HG03575 (cell line): ENCODE measurements around the gene TIMP2.

Experiments used
- ATAC-seq: cut with Tn5 transposase; IDR thresholded peaks from one replicate; pipeline ENCODE4 v1.9.1; 2021; ENCODE audit not compliant: unreplicated experiment, insufficient number of reproducible peaks, low FRiP score; ENCODE audit errors: extremely low read depth

TIMP2 gene

GRCh38 chr17:78857266-78857665 lies 67.9 kb downstream of the TIMP2 start:
- ATAC-seq: no peak

- ATAC-seq: no peak
Observed at GRCh38 chr17:78855561-78856165, 69.5 kb downstream of the TIMP2 start.

GRCh38 chr17:78854508-78854907 lies 70.7 kb downstream of the TIMP2 start:
- ATAC-seq: no peak

GRCh38 chr17:78853926-78854394 lies 71.2 kb downstream of the TIMP2 start:
- no peak for ATAC-seq

GRCh38 chr17:78852709-78853121 lies 72.5 kb downstream of the TIMP2 start:
- no peak for ATAC-seq

- no peak for ATAC-seq
Observed at GRCh38 chr17:78849026-78849425, 76.2 kb downstream of the TIMP2 start.

- ATAC-seq: no peak
Observed at GRCh38 chr17:78847052-78847451, 78.1 kb downstream of the TIMP2 start.

- no peak for ATAC-seq
Observed at GRCh38 chr17:78844301-78845005, 80.7 kb downstream of the TIMP2 start.

GRCh38 chr17:78842881-78843565 lies 82.2 kb downstream of the TIMP2 start:
- no peak for ATAC-seq

- ATAC-seq: peak; percentile 49
Observed at GRCh38 chr17:78840780-78841611, 84.2 kb downstream of the TIMP2 start, which contains the start of gene USP36. Gene USP36, minus strand, starts transcription at chr17:78840814. Its CDS starts 4,451 bp downstream, at chr17:78836363.

GRCh38 chr17:78840530-78840779 lies 84.7 kb downstream of the TIMP2 start:
- no peak for ATAC-seq

GRCh38 chr17:78839762-78840529 lies 85.2 kb downstream of the TIMP2 start:
- ATAC-seq: no peak

GRCh38 chr17:78839235-78839761 lies 85.9 kb downstream of the TIMP2 start:
- no peak for ATAC-seq

- no peak for ATAC-seq
Observed at GRCh38 chr17:78838574-78839005, 86.6 kb downstream of the TIMP2 start.

- no peak for ATAC-seq
Observed at GRCh38 chr17:78836420-78837021, 88.7 kb downstream of the TIMP2 start.

GRCh38 chr17:78834571-78834970 lies 90.6 kb downstream of the TIMP2 start:
- no peak for ATAC-seq

- no peak for ATAC-seq
Observed at GRCh38 chr17:78832541-78832810, 92.7 kb downstream of the TIMP2 start.
